ENCODE measurements around the gene CACNA1S.

Gene CACNA1S

GRCh38 chr1:201139306-201139705, 27.1 kb upstream of the CACNA1S start:
- FAIRE-seq (no peak), DNase-seq (ENCODE audit: insufficient read length) (no peak)

GRCh38 chr1:201138311-201138840, 26.1 kb upstream of the CACNA1S start:
- DNase-seq (ENCODE audit: insufficient read length) (no peak), FAIRE-seq (no peak)
- TF ChIP-seq TAF1 (IDR thresholded peaks at IDR 0.05; ENCODE audit: borderline replicate concordance, low read depth, low read length): no peak
- no peak for TF ChIP-seq POLR2AphosphoS5 (IDR thresholded peaks at IDR 0.05; ENCODE audit: low read depth, low read length)
- TF ChIP-seq POLR2A (IDR thresholded peaks at IDR 0.05; ENCODE audit: low read depth, low read length): no peak

More at GRCh38 chr1:201139306-201139705, 27.1 kb upstream of the CACNA1S start:
- TF ChIP-seq POLR2AphosphoS5 (IDR thresholded peaks at IDR 0.05; ENCODE audit: low read depth, low read length) (no peak), TAF1 (IDR thresholded peaks at IDR 0.05; ENCODE audit: borderline replicate concordance, low read depth, low read length) (no peak), POLR2A (IDR thresholded peaks at IDR 0.05; ENCODE audit: low read depth, low read length) (no peak)

- DNase-seq (ENCODE audit: insufficient read length) (no peak), FAIRE-seq (no peak)
- no peak for TF ChIP-seq TAF1 (IDR thresholded peaks at IDR 0.05; ENCODE audit: borderline replicate concordance, low read depth, low read length)
- TF ChIP-seq POLR2AphosphoS5 (IDR thresholded peaks at IDR 0.05; ENCODE audit: low read depth, low read length): no peak
Observed at GRCh38 chr1:201137579-201138310, 25.5 kb upstream of the CACNA1S start.

GRCh38 chr1:201137024-201137392, 24.8 kb upstream of the CACNA1S start:
- FAIRE-seq: no peak

GRCh38 chr1:201136355-201137023, 24.3 kb upstream of the CACNA1S start:
- DNase-seq (ENCODE audit: insufficient read length) (no peak), FAIRE-seq (no peak)
- no peak for TF ChIP-seq POLR2A (IDR thresholded peaks at IDR 0.05; ENCODE audit: low read depth, low read length)
- no peak for TF ChIP-seq TAF1 (IDR thresholded peaks at IDR 0.05; ENCODE audit: borderline replicate concordance, low read depth, low read length)
- no peak for TF ChIP-seq POLR2AphosphoS5 (IDR thresholded peaks at IDR 0.05; ENCODE audit: low read depth, low read length)

More at GRCh38 chr1:201137024-201137392, 24.8 kb upstream of the CACNA1S start:
- DNase-seq (ENCODE audit: insufficient read length): no peak
- TF ChIP-seq TAF1 (IDR thresholded peaks at IDR 0.05; ENCODE audit: borderline replicate concordance, low read depth, low read length): no peak
- no peak for TF ChIP-seq POLR2AphosphoS5 (IDR thresholded peaks at IDR 0.05; ENCODE audit: low read depth, low read length)
- TF ChIP-seq POLR2A (IDR thresholded peaks at IDR 0.05; ENCODE audit: low read depth, low read length): no peak

- no peak for TF ChIP-seq TAF1 (IDR thresholded peaks at IDR 0.05; ENCODE audit: borderline replicate concordance, low read depth, low read length)
- no peak for TF ChIP-seq POLR2A (IDR thresholded peaks at IDR 0.05; ENCODE audit: low read depth, low read length)
- no peak for TF ChIP-seq POLR2AphosphoS5 (IDR thresholded peaks at IDR 0.05; ENCODE audit: low read depth, low read length)
- FAIRE-seq (no peak), DNase-seq (ENCODE audit: insufficient read length) (no peak)
Observed at GRCh38 chr1:201134405-201134804, 22.2 kb upstream of the CACNA1S start.

- DNase-seq (ENCODE audit: insufficient read length): no peak
- TF ChIP-seq POLR2A (IDR thresholded peaks at IDR 0.05; ENCODE audit: low read depth, low read length) (no peak), TAF1 (IDR thresholded peaks at IDR 0.05; ENCODE audit: borderline replicate concordance, low read depth, low read length) (no peak), POLR2AphosphoS5 (IDR thresholded peaks at IDR 0.05; ENCODE audit: low read depth, low read length) (no peak)
- FAIRE-seq: no peak
Observed at GRCh38 chr1:201131398-201131797, 19.2 kb upstream of the CACNA1S start.

GRCh38 chr1:201128962-201129361, 16.7 kb upstream of the CACNA1S start:
- FAIRE-seq: no peak
- TF ChIP-seq TAF1 (IDR thresholded peaks at IDR 0.05; ENCODE audit: borderline replicate concordance, low read depth, low read length) (no peak), POLR2AphosphoS5 (IDR thresholded peaks at IDR 0.05; ENCODE audit: low read depth, low read length) (no peak), POLR2A (IDR thresholded peaks at IDR 0.05; ENCODE audit: low read depth, low read length) (no peak)

GRCh38 chr1:201128476-201128875, 16.2 kb upstream of the CACNA1S start:
- no peak for TF ChIP-seq TAF1 (IDR thresholded peaks at IDR 0.05; ENCODE audit: borderline replicate concordance, low read depth, low read length)
- TF ChIP-seq POLR2A (IDR thresholded peaks at IDR 0.05; ENCODE audit: low read depth, low read length): no peak
- TF ChIP-seq POLR2AphosphoS5 (IDR thresholded peaks at IDR 0.05; ENCODE audit: low read depth, low read length): no peak
- FAIRE-seq (no peak), DNase-seq (ENCODE audit: insufficient read length) (no peak)

More at GRCh38 chr1:201128962-201129361, 16.7 kb upstream of the CACNA1S start:
- DNase-seq (ENCODE audit: insufficient read length): no peak

- FAIRE-seq: no peak
- no peak for DNase-seq (ENCODE audit: insufficient read length)
- TF ChIP-seq POLR2AphosphoS5 (IDR thresholded peaks at IDR 0.05; ENCODE audit: low read depth, low read length) (no peak), POLR2A (IDR thresholded peaks at IDR 0.05; ENCODE audit: low read depth, low read length) (no peak), TAF1 (IDR thresholded peaks at IDR 0.05; ENCODE audit: borderline replicate concordance, low read depth, low read length) (no peak)
Observed at GRCh38 chr1:201127755-201128455, 15.7 kb upstream of the CACNA1S start.

Measured in GM12892 (cell line).